Endothelial cell of umbilical vein (primary cell): ENCODE results near the gene ARG2. TPM values are rescaled to one million over a fixed set of nuclear protein-coding genes. Genes with fewer than 3 reads are reported as not detected.

Experiments used
- BruUV-seq: library from RNA; stranded (reverse); fragments of 400-500 nt; replicated peaks from 2 replicates; lab custom pipeline; 2021; lab: Mats Ljungman, UMichigan
- CTCF ChIA-PET: fragments of 300-600, 350-600 bp; sonication (Branson Sonifier 250); formaldehyde crosslinking; loops from one replicate; lab custom pipeline; 2021; ENCODE audit warnings: antibody characterized with exemption, inconsistent platforms; lab: Charles Lee
- POLR2A ChIA-PET: fragments of 300-600, 350-600 bp; sonication (Branson Sonifier 250); formaldehyde crosslinking; loops from one replicate; lab custom pipeline; 2021; ENCODE audit warnings: antibody characterized with exemption, inconsistent platforms; lab: Charles Lee
- DNase-seq: peaks from one replicate; pipeline ENCODE4 v3.0.0-alpha.2; 2011; ENCODE audit warnings: low read depth, low spot score
- FAIRE-seq: peaks from 2 replicates; lab custom pipeline; 2011; peaks lifted over from hg19 to GRCh38; lab: Jason Lieb, UNC
- H2AFZ ChIP-seq: 2 replicates; pipeline ENCODE4 v1.6.0; 2012; ENCODE audit warnings: low read depth, low read length, control low read depth, inconsistent platforms
- H3K27ac ChIP-seq: 2 replicates; pipeline ENCODE4 v1.5.1; 2011; ENCODE audit warnings: low read depth, mild to moderate bottlenecking, control low read depth, low read length, moderate library complexity; ENCODE audit not compliant: insufficient read depth
- H3K27me3 ChIP-seq, 2 experiments: 2 replicates each; pipeline versions ENCODE4 v1.6.0 to v1.6.1; 2011; ENCODE audit warnings: low read length in 2 of 2, mixed read lengths in 1 of 2; ENCODE audit not compliant: control insufficient read depth in 2 of 2, insufficient read depth in 2 of 2
- H3K36me3 ChIP-seq, 2 experiments: 2 replicates in 1 of 2; 3 replicates in 1 of 2; pipeline ENCODE4 v1.5.1; 2011; ENCODE audit warnings: low read length in 2 of 2, mild to moderate bottlenecking in 1 of 2, moderate library complexity in 1 of 2; ENCODE audit not compliant: control insufficient read depth in 2 of 2, insufficient read depth in 2 of 2; ENCODE audit errors: extremely low read depth in 1 of 2
- H3K4me1 ChIP-seq: 3 replicates; pipeline ENCODE4 v1.5.1; 2011; ENCODE audit warnings: mild to moderate bottlenecking, low read length; ENCODE audit not compliant: control insufficient read depth, insufficient read depth; ENCODE audit errors: extremely low read depth
- H3K4me2 ChIP-seq: 2 replicates; pipeline ENCODE4 v1.6.1; 2011; ENCODE audit warnings: low read length, control low read depth, mixed read lengths; ENCODE audit not compliant: insufficient read depth
- H3K4me3 ChIP-seq, 3 experiments: fragments of 200-600 bp in 1 of 3; sonication (generic), shearing (Covaris generic) in 1 of 3; replicated peaks in 1 of 3; 2 replicates each; pipeline ENCODE4 v1.5.1; 2011 to 2016; ENCODE audit warnings: control low read depth in 3 of 3, low read length in 3 of 3, mild to moderate bottlenecking in 2 of 3, inconsistent platforms in 1 of 3, low read depth in 1 of 3, moderate library complexity in 1 of 3; ENCODE audit not compliant: insufficient read depth in 1 of 3
- H3K79me2 ChIP-seq: 2 replicates; pipeline ENCODE4 v1.6.0; 2012; ENCODE audit warnings: low read length, inconsistent platforms; ENCODE audit not compliant: control insufficient read depth, insufficient read depth
- H3K9ac ChIP-seq: replicated peaks from 2 replicates; pipeline ENCODE3; 2011; ENCODE audit warnings: low read length, control low read depth; ENCODE audit not compliant: insufficient read depth; ENCODE audit errors: extremely low read depth
- H3K9me1 ChIP-seq: replicated peaks from 3 replicates; pipeline ENCODE4 v1.6.0; 2011; ENCODE audit warnings: mild to moderate bottlenecking, low read length; ENCODE audit not compliant: control insufficient read depth, insufficient read depth; ENCODE audit errors: extremely low read depth
- H3K9me3 ChIP-seq: replicated peaks from 2 replicates; pipeline ENCODE4 v1.5.1; 2012; ENCODE audit warnings: low read length, inconsistent platforms; ENCODE audit not compliant: control insufficient read depth, insufficient read depth
- H4K20me1 ChIP-seq: replicated peaks from 2 replicates; pipeline ENCODE3; 2011; ENCODE audit warnings: mild to moderate bottlenecking, low read length; ENCODE audit not compliant: control insufficient read depth, insufficient read depth; ENCODE audit errors: extremely low read depth
- CTCF ChIP-seq, 2 donors: IDR thresholded peaks; 1 replicate in 1 of 2; 2 replicates in 1 of 2; pipeline ENCODE4 v1.5.1; 2011; ENCODE audit warnings: low read length in 2 of 2, mild to moderate bottlenecking in 2 of 2, moderate library complexity in 2 of 2, control low read depth in 1 of 2, inconsistent platforms in 1 of 2, low read depth in 1 of 2; ENCODE audit not compliant: insufficient read depth in 1 of 2; ENCODE audit errors: extremely low read depth in 1 of 2
- EZH2 ChIP-seq: IDR thresholded peaks from 2 replicates; pipeline ENCODE4 v1.6.1; 2012; ENCODE audit warnings: borderline replicate concordance, low read depth, mild to moderate bottlenecking, moderate library complexity, low read length, inconsistent platforms; ENCODE audit not compliant: severe bottlenecking
- FOS ChIP-seq: IDR thresholded peaks from 2 replicates; pipeline ENCODE4 v1.6.1; 2011; ENCODE audit warnings: mild to moderate bottlenecking, low read length, moderate library complexity, borderline replicate concordance; ENCODE audit not compliant: insufficient read depth
- GATA2 ChIP-seq: IDR thresholded peaks from 2 replicates; pipeline ENCODE4 v1.7.0; 2011; ENCODE audit warnings: low read depth, mild to moderate bottlenecking, moderate library complexity, mixed read lengths, low read length; ENCODE audit not compliant: insufficient read length, insufficient read depth
- JUN ChIP-seq: IDR thresholded peaks from 2 replicates; pipeline ENCODE4 v1.6.1; 2011; ENCODE audit warnings: borderline replicate concordance, low read depth; ENCODE audit not compliant: insufficient read length, insufficient read depth
- MAX ChIP-seq: IDR thresholded peaks from 2 replicates; pipeline ENCODE4 v1.6.1; 2011; ENCODE audit not compliant: insufficient read depth, insufficient read length
- MYC ChIP-seq: IDR thresholded peaks from one replicate; pipeline ENCODE4 v1.6.1; 2011; ENCODE audit warnings: mild to moderate bottlenecking, low read depth, low read length
- POLR2A ChIP-seq: IDR thresholded peaks from 2 replicates; pipeline ENCODE4 v1.6.1; 2012; ENCODE audit warnings: low read depth, mild to moderate bottlenecking, control low read depth, low read length
- POLR2AphosphoS5 ChIP-seq: IDR thresholded peaks from 2 replicates; pipeline ENCODE4 v1.6.1; 2012; ENCODE audit warnings: low read depth, mild to moderate bottlenecking, control low read depth, low read length, moderate library complexity; ENCODE audit not compliant: insufficient read depth
- dilution Hi-C: fragments of 300-500 bp; cut with MboI; formaldehyde crosslinking; loops from one replicate; pipeline ENCODE4 v1.15.0; 2019; ENCODE audit warnings: low sequenced_read_pairs; ENCODE audit not compliant: extremely low pct_ligation_motif_present
- intact Hi-C: fragments of 100-400 bp; cut with micrococcal nuclease; formaldehyde crosslinking; loops from one replicate; pipeline ENCODE4 v1.10.0; 2022
- polyA plus RNA-seq, 4 experiments: library from polyadenylated mRNA; depleted of rRNA in 3 of 4; stranded (reverse) in 3 of 4; unstranded in 1 of 4; fragments of >200 nt; gene quantifications; 2 replicates each; pipeline versions ENCODE4 v1.2.1 to v1.2.3, GENCODE V29; 2011 to 2012; ENCODE audit warnings: missing spikeins in 1 of 4
- total RNA-seq: library from RNA; stranded (reverse); gene quantifications from 2 replicates; pipeline ENCODE4 v1.2.3, GENCODE V29; 2021

Gene ARG2
- total and polyA plus RNA-seq, 2 donors (not counting 3 experiments of a cell fraction or from before 2014, with no cell fraction given), result 16.6 to 22.5 TPM

DNA sequence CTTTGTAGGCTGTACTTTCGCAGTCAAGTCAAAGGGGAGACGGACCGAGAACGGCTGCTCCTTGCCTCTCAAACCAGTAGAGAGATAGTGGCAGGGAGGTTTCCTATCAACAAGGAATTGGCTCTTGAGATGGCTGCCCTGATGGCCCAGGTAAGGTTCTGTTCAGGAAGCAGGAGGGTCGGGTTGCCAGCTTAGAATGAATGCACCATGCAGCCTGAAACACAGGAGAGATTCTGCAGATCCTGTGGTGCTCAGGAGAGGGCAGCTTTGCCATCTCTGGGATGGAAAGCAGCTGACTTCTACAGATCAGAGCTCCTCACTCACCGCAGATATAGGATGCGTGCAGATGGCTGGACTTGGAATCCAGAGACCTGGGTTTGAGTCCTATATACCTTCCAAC, 37.7 kb upstream of the ARG2 start:
- Histone ChIP-seq H3K27me3 (peaks cover 0 to 2% of the 10 kb centered on the region in 2 experiments), H3K79me2 (no peaks in the 10 kb centered on the region), H2AFZ (no peak overlapping the region), H3K36me3 (no peaks in the 10 kb centered on the region), H4K20me1 (no peaks in the 10 kb centered on the region), H3K4me3 (no peak overlapping the region), H3K4me2 (no peak overlapping the region), H3K9me1 (no peaks in the 10 kb centered on the region), H3K27ac (no peak overlapping the region), H3K9ac (no peak overlapping the region), H3K4me1 (no peaks in the 10 kb centered on the region), H3K9me3 (no peaks in the 10 kb centered on the region)
- CTCF ChIA-PET, result interaction anchor here (1.1 to 13.7 kb wide), 8 partner anchors 9 to 155 kb away, joined by 3 to 394 read pairs (median 28); partner anchors contain the start of genes RDH11 and RDH12
- DNase-seq, result no peak
- POLR2A ChIA-PET, result no interaction called here
- intact Hi-C loops (no loop called here), dilution Hi-C loops (no loop called here)
- TF ChIP-seq GATA2 (no peak), MAX (no peak), CTCF (IDR thresholded peaks at IDR 0.05; ENCODE audit: extremely low read depth in 1 of 2, insufficient read depth in 1 of 2, low read depth in 1 of 2, low read length in 2 of 2) (no peak), JUN (no peak), EZH2 (no peak), POLR2A (no peak), FOS (no peak), POLR2AphosphoS5 (no peak), MYC (no peak)
- BruUV-seq, result no TSS peak
- FAIRE-seq, result no peak
